ENCODE measurements around the gene TAF1C.
A peak's percentile ranks its signal among the peaks of the same experiment; 100 is the strongest.
"Not testable (repeated sequence)": the region's sequence is repeated elsewhere in the genome, so short reads cannot be mapped to it uniquely, and the experiment has no call there.

Gene TAF1C

DNA sequence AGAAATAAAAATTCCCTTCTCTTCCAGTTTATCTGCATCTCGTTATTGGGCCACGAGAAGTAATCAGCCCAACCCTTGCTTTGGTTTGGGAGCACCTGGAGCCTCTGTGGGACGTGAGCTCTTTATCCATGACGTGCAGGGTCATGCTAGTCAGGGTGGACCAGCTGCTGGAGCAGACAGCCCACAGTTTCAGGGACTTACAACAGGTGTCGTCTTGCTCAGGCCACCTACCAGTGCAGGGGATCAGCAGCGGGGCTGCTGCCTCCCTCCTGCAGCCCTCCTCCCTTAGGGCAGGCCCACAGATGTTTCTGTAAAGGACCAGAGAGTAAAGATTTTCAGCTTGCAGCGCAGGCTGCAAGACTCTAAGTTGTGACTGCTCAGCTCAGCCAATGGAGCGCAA, 21.0 kb upstream of the TAF1C start:
- no peak for DNase-seq (ENCODE audit: low read depth)

DNA sequence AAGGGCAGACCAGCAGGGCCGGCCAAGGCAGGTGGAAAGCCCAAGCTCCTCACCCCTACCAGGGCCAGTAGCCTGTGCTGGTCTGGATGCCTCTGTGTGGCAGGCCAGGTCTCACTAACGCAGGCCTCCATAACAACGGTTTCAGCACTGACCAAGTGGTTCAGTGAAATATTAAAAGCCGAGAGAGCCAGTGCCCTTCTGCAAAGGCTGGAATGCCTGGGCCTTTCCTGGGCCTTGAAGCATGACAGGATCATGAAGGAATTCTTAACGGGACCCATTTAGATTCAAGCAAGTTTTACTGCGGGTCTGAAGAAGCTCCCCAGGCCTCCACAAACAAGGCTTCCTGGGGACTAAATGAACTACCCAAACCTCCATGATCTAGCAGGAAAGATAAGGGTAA, 20.4 kb upstream of the TAF1C start:
- DNase-seq (ENCODE audit: low read depth): no peak

DNA sequence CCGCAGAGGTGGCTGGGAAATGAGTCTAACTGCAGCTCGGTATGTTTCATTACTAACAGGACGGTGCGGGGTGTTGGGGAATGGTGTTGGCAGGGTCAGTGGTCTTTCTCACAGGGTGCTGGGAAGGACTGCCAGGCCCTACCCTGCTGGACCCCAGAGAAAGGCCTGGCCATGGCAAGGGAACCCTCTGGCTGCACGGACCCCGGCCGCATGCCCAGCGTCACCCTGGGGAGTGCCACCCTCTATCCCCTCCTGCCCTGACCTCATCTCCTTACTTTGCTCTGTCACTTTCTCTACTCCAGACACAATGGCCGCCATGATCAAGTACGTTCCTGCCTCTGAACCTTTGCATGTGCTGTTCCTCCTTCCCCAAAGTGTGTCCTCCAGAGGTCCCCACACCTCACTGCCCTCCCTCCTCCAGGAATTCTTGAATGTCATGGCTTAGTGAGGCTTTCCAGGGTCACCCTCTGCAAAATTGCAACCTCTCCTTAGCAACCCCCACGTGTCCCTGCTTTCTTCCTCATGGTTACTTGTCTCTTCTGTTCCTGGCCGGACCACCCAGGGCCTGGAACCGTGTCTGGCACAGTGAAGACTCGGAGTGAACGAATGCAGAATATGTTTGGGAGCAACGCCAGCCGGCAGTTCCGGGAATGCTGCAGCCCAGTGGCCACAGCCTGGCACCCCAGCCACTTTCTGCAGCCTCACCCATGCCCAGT, 19.3 kb upstream of the TAF1C start:
- DNase-seq (ENCODE audit: low read depth): no peak

DNA sequence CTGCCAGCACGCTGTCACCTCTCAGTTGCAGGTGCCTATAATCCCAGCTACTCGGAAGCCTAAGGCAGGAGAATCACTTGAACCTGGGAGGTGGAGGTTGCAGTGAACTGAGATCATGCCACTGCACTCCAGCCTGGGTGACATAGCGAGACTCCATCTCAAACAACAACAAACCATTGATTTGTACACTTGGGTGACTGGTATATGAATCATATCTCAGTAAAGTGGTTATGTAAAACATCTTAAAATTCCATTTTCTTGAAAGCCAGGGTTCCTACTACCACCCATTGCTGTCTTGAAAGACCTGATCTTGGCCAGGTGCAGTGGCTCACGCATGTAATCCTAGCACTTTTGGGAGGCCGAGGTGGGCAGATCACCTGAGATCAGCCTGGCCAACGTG, 18.3 kb upstream of the TAF1C start:
- DNase-seq (ENCODE audit: low read depth): peak; percentile 23

DNA sequence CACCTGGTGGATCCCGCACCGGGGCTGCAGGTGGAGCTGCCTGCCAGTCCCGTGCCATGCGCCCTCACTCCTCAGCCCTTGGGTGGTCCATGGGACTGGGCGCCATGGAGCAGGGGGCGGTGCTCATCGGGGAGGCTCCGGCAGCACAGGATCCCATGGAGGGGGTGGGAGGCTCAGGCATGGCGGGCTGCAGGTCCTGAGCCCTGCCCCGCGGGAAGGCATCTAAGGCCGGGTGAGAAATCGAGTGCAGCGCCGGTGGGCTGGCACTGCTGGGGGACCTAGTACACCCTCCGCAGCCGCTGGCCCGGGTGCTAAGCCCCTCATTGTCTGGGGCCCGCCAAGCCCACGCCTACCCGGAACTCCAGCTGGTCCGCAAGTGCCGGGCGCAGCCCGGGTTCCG, 17.7 kb upstream of the TAF1C start:
- DNase-seq (ENCODE audit: low read depth): not testable (repeated sequence)

DNA sequence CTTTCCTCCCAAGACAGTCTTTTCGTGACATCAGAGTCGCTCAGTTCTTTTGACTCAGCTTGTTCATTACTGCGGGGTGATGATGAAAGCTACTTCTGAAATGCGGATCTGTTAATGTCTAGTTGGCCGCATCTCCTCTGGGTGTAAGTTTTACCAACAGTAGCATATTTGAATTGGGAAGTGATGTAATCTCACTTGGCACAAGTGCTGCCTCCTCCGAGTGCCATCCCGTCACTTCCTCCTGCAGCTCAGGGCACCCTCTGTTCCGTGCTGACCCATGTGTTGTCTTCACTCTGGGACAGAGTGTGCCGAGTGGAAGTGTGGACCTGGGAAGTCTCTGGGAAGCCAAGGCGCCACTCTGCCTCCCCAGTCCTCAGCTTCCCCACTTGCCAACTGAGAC, 13.0 kb upstream of the TAF1C start:
- no peak for DNase-seq (ENCODE audit: low read depth)

DNA sequence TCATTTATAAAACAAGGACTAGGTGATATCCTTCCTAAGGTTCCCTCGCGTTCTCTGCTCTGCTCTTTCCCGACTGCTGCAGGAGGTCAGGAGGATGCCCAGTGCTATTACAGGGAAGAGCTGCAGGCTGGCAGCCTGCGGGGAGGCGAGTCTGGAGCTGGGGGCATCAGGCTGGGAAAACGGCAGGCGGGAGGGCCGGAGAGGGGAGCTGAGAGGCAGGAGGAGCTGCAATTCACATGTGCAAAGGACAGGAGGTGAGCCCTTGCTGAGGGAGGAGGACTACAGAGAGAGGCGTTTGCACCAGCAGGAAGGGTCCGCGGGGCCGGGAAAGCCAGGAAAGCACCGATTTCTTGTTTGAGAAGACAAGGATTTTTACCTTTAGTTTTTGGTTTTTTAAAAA, 12.2 kb upstream of the TAF1C start:
- DNase-seq (ENCODE audit: low read depth): no peak

DNA sequence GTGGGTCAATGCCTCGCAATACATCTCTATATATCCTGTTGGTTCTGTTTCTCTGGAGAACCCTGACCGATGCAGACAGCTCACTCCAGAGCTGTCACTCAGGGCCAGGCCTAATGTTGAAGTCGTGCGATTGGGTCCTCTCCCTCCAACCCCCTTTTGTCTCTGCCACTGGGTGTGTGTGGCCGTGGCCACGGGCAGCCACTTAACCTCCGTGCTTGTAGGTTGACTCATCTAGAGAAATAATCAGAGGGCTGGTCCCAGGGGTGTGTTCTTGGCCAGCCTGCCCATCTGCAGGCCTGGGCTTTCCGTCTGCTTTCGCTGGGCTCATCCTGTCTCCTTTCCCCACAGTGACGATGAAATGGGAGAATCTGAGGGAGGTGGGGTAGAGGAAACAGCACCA, 11.5 kb upstream of the TAF1C start:
- DNase-seq (ENCODE audit: low read depth): peak; percentile 64

DNA sequence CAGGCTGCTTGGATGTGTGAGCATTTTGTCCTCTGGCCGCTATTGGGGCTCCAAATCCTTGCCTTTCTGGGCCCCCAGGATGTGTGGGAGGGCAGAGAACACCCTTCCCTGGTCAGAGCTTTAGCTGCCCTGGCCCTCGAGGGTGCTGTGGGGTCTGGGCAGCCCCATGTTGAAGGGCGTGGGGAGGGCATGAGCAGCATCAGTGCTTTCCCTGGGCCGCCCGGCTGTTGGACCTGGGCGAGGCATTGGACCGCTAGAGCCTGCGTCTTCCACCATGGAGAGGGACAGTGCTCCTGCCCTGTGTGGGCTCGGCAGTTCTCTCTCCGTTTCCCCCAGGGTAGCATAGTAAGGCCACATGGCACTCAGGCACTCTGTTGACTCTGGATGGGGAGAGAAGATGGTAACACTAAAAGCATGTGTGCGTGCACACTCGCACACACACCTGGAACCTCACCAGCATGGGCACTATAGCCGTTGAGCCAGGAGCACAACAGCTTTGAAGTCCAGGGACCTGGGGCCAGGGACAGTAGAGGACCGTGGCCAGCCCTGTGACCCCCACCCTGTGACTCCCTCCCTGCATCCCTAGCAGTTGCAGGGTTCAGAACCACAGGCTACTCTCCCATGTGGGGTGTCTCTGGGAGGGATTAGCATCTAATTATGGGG, 10.7 kb upstream of the TAF1C start:
- DNase-seq (ENCODE audit: low read depth): no peak

DNA sequence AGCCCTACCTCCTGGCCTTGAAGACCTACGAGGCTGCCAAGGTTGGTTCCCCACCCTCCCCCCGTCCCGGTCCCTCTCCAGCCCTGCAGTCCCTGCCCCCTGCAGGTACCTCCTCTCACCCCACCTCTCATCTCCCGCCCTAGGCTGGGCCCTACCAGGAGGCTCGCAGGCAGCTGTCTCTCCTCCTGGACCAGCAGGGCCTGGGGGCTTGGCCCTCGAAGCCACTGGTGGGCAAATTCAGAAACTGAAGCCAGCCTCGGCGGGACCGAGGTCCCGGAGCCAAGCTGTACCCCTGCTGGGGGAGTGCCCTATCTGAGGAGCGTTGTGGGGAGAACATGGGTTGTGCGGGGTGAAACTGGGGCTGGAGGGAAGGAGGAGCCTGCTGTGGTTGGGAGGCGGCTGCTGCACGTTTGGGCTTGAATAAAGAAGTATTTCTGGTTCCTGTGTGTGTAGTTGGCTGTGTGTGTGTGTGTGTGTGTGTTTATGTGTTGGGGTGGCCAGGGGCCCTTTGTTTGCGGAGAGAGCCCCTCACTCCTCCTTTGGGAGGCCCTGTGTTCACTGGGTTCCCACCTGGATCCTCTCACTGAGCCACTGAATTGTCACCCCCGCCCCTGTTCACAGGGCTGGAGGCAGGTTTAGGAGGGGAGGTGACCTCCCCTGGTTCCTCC, 10.0 kb upstream of the TAF1C start:
- no peak for DNase-seq (ENCODE audit: low read depth)

DNA sequence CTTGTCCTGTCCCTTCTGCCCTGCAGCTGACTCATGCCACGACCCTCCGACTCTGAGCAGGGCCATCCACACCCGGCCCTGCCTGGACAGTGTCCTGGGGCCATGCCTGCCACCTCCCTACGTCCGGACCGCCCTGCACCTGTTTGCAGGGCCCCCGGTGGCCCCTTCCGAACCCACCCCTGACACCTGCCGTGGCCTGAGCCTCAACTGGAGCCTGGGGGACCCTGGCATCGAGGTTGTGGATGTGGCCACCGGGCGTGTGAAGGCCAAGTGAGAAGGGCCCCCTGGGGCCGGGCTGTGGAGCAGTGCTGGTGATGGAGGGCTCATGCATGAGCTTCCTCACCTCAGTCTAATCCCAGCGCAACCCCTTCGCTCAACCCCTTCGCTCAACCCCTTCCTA, 9.2 kb upstream of the TAF1C start:
- DNase-seq (ENCODE audit: low read depth): no peak

DNA sequence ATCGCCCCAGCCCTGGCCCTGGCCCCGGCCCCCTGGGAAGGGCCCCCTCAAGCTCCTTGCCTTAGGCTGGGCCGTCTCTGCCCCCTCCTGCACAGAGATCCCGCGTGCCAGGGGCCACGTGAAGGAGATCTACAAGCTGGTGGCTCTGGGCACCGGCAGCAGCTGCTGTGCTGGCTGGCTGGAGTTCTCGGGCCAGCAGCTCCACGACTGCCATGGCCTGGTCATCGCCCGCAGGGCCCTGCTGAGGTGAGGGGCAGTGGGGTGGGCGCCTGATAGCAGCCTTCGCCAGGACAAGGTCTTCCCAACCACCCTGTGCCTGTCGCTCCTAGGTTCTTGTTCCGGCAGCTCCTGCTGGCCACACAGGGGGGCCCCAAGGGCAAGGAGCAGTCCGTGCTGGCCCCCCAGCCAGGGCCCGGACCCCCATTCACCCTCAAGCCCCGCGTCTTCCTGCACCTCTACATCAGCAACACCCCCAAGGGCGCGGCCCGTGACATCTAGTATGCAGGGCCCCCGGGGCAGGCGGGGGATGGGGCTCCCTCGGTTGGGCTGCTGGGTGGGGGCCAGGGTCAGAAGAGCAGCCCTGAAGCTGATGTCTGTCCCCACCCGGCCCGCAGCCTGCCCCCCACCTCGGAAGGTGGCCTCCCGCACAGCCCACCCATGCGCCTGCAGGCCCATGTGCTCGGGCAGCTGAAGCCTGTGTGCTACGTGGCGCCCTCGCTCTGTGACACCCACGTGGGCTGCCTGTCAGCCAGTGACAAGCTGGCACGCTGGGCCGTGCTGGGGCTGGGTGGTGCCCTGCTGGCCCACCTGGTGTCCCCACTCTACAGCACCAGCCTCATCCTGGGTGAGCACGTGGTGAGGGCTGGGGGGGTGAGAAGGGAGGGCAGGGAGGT, 8.6 kb upstream of the TAF1C start:
- DNase-seq (ENCODE audit: low read depth): no peak

DNA sequence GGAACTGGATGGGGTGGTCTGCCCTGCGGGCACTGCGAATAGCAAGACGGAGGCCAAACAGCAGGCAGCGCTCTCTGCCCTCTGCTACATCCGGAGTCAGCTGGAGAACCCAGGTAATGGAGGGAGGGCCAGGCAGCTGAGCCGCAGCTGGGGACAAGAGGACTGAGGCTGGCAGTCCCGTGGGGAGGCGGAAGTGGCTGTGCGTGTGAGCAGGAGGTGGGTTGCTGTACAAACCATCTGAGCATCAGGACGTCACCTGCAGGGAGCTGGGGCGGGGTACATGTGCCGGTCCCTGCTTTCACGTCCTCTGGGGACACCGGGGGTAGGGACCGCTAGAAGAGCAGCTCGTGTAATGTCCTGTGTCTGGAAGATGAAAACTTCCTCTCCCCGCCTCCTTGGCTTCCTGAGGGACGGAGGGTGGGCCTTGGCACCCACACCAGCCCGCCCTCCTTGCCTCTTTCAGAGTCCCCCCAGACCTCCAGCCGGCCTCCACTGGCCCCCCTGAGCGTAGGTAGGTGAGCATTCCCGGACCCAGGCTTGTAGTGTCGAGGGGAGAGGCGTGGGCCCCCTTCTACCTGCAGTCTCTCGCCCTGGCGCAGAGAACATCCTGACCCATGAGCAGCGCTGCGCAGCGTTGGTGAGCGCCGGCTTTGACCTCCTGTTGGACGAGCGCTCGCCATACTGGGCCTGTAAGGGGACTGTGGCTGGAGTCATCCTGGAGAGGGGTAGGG, 7.8 kb upstream of the TAF1C start:
- DNase-seq (ENCODE audit: low read depth): no peak

DNA sequence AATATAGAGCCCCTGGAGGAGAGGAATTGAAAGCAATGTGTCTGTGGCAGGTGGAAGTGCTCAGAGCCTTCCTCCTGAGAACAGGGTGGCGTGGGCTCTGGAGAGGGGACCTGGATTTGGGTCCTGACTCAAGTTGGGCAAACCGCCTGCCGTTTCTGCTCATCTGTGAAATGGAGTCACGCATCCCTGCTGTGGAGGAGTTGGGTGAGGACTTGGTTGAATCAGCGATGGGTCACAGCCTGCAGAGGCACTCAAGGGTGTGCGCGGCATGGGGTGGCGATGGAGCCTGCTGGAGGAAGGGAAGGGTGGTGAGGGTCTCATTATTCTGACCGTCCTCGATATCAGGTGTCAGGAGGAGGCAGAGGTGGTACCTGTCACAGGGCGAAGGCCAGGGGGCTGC, 7.2 kb upstream of the TAF1C start:
- DNase-seq (ENCODE audit: low read depth): no peak

DNA sequence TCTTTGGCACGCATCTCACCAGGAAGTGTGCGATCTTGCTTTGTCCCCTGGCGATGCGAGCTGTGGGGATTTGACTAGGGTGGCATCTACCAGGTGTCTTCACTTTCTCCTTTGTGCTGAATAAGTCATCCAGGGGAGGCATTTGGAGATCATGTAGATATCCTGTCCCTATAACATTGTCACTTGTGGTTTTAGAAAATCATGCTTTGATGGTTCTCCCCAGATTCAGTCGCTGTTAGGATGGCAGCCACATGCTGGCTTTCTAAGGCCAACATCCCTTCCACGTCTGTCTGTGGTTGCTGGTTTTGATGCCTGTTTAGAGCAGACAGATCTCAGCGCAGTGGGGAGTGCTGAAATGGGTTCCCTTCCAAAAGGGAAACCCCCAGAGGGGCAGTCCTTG, 6.6 kb upstream of the TAF1C start:
- DNase-seq (ENCODE audit: low read depth): no peak

DNA sequence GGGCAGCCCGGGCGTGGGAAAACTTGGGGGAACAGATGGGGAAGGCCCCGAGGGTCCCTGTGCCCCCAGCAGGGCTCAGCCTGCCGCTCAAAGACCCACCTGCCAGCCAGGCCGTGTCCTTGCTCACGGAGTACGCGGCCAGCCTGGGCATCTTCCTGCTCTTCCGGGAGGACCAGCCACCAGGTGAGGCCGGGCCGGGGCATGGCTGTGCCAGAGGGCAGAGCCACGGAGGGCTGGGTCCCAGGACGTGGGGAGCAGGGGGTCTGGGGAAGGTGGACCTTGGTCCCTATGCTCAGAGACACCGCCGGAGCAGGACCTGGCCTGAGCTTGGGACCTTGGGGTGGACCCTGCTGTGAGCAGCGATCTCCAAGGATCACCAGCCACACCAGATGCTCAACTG, 4.6 kb upstream of the TAF1C start:
- DNase-seq (ENCODE audit: low read depth): no peak

DNA sequence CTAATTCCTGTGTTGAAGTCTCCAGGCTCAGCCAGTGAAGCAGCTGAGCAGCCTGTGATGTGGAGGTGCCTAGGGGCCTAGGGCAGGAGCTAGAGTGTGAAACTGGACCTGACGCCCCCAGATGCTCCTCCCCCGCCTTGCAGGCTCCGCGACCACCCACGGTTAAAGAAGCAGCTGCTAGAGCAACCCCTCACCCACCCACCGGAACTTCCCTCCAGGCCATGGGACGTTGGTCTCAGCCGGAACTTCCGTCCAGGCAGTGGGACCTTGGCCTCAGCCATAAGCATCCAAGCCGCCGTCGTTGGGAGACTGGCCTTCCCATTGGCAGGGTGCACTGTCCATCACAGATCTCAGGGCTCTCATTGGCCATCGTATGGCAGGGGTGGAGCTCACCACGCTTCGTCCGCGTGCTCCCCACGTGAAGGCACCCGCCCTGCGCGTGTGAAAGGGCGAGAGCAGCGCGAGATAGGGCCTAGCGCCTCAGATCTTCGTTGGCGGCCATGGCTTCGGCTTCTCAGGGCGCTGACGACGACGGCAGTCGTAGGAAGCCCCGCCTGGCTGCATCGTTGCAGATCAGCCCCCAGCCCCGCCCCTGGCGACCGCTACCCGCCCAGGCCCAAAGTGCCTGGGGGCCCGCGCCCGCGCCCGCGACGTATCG, 4.0 kb upstream of the TAF1C start, which contains the start of gene ADAD2:
ADAD2 (plus strand) TSS at position 427 of the 658 bp plus-strand sequence; CDS start at position 501, 74 bp downstream.
- no peak for DNase-seq (ENCODE audit: low read depth)

DNA sequence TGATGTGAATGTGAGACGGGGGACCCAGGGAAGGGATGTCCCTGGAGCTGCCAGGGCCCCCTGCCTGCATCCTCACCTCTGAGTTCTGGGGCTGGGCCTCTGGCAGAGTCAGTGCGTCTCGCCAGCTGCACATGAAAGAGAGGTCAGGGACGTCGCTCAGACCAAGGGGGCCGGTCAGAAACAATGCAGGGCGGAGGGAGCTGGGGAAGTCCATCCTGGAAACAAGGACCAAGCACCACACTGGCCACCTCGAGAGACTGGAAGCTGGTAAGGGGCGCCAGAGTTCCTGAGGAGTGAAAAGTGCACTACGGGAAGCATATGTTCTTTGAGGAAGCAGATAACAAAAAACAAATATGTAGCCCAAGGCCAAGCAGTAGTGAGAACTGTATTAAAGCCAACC, 2.1 kb downstream of the TAF1C start:
- no peak for DNase-seq (ENCODE audit: low read depth)

DNA sequence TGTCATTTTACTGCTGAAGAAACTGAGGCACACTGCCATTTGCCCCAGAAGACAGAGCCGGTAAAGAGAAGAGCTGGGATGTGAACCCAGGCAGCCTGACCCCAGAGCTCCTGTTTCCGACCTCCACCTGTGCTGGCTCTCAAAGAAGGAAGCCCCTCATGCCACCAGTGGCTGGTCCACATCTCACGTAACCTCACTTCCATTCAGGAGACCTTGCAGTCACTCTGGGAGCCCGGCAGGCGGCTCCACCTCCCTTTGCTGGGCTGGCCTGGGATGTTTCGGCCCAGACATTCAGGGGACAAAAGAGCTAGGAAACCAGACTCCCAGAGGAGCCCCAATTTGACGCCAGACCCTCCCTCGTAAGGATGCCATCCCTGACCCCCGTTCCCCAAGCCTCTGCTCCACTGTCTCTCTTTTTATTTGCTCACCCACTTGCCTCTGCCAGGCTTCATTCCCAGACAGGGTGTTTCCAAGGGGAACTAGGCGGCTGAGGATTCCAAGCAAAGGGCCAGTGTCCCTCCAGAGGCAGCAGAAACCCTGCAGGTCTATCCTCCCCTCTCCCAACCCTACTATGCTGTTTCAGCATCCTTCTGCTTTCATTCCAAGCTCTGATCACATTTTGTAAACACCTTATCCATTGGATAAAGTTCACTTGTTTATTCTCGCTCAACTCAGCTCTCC, 2.8 kb downstream of the TAF1C start:
- DNase-seq (ENCODE audit: low read depth): no peak

DNA sequence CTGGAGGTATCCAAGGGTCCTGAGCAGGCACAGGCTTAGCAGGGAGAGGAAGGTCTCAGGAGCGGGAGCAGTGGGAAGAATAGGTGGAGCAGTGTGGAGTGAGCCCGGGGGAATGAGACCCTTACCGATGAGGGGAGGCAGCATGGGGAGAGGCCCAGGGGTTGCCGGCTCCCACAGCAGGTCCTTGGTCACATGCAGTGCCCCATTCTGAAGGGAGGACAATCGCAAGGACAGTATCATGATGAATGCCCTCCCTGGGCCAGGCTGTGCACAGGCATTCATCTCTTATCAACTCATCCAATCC, 3.3 kb downstream of the TAF1C start:
- DNase-seq (ENCODE audit: low read depth): no peak
